D721Med (cell line): ENCODE data around the gene GRIP2.

Source experiments
- DNase-seq: peaks from one replicate; pipeline ENCODE4 v3.0.0; 2011; ENCODE audit warnings: low spot score; ENCODE audit not compliant: insufficient read length
- FAIRE-seq: peaks from 2 replicates; lab custom pipeline; 2011; peaks lifted over from hg19 to GRCh38; lab: Jason Lieb, UNC
- TF ChIP-seq, protein P1 (sequence below): IDR thresholded peaks from 2 replicates; pipeline ENCODE4 v1.5.1; 2012; ENCODE audit warnings: mild to moderate bottlenecking, control low read depth; ENCODE audit not compliant: insufficient read depth; ENCODE audit errors: missing control alignments

The GRIP2 gene

DNA sequence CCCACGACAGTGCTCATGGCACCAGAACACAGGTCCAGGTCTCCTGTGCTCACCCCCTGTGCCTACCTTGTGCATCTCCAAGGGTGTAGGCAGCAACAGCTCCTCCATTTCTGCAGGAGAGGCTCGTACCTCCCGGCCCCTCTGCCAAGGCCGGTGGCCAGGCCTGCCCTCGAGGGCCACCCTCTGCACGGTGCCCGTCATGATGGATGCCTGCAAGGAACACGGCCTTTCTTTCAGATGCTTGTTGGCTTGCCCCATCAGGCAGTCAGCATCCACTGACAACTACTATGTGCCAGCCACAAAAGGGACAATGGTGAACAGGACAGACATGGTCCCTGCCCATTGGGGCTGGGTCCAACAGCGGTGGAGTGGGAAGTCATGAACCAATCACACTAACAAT lies 43.8 kb downstream of the GRIP2 start:
- DNase-seq: no peak
- TF ChIP-seq, protein P1, sequence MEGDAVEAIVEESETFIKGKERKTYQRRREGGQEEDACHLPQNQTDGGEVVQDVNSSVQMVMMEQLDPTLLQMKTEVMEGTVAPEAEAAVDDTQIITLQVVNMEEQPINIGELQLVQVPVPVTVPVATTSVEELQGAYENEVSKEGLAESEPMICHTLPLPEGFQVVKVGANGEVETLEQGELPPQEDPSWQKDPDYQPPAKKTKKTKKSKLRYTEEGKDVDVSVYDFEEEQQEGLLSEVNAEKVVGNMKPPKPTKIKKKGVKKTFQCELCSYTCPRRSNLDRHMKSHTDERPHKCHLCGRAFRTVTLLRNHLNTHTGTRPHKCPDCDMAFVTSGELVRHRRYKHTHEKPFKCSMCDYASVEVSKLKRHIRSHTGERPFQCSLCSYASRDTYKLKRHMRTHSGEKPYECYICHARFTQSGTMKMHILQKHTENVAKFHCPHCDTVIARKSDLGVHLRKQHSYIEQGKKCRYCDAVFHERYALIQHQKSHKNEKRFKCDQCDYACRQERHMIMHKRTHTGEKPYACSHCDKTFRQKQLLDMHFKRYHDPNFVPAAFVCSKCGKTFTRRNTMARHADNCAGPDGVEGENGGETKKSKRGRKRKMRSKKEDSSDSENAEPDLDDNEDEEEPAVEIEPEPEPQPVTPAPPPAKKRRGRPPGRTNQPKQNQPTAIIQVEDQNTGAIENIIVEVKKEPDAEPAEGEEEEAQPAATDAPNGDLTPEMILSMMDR: no peak
- no peak for FAIRE-seq

GRCh38 chr3:14494973-14495300 lies 45.2 kb downstream of the GRIP2 start:
- no peak for DNase-seq

DNA sequence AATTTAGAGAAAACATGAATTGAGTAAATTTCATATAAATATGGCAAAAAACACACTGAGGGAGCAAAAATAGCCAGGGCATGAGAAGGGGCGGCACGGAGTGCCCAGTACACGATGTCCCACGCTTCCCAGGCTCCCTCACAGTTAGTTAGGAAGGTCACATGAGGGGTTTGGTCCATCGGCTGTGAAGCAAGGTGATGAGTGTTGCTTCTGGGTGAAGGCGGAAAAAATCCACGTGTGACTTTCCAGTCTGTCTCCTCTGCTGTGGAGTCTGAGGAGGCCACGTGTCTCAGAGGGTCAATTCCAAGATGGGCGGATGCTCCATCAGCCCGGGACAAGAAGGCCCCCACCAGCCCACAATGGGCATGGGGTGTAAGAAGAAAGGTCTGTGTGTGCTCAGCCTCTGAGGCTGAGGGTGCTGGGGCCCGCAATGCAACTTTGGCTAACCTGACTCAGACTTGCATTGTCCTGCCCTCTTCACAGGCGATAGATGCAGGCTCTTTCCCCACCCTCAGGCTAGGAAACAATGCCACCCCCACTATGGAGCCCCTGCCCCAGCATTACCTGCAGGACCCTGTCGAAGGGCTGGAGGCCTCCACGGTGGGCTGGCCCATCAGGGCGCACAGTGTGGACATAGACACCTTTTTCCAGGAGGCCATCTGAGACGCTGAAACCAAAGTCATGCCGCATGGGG lies 45.7 kb downstream of the GRIP2 start:
- TF ChIP-seq, protein P1: no peak
- DNase-seq (no peak), FAIRE-seq (no peak)

More at GRCh38 chr3:14494973-14495300, 45.2 kb downstream of the GRIP2 start:
- FAIRE-seq: no peak
- TF ChIP-seq, protein P1: no peak

- DNase-seq: no peak
- TF ChIP-seq, protein P1: no peak
- no peak for FAIRE-seq
Observed at GRCh38 chr3:14492948-14493881, 46.9 kb downstream of the GRIP2 start.

DNA sequence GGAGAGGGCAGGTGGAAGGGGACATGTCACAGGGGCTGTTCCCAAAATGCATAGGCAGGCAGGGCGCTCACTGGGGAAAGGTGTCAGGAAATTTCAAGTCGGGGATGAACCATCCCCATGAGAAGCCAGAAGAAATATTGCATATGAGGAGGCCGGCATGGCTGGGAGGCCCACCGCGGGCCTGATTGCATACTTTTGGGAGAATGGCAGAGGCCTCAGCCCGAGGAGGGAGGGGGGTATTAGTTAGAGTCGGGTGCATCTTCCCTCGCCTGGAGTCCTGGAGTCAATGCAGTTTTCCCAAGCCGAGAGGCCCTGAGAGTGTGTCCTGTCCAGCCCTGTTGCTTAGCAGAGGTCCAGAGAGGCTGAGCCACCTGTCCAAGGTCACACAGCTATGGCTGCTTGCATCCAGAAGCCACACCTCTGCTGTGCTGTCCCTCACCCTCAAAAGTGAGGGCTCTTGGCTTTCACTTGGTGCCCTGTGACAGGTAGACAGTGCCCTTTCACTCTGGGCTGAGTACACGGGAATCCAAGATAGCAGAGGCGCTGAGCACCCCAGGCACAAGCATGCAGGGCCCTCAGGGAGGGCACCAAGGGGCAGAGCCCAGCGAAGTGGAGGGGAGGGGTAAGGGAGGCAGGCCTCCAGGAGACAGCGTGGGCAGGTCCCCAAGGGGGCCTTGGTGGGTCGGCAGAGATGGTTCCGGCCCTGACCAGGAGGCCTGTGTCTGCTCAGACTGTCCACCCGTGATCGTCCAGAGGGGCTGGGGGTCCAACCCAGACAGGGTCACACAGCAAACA lies 48.5 kb downstream of the GRIP2 start:
- no peak for FAIRE-seq
- no peak for DNase-seq
- TF ChIP-seq, protein P1: no peak

- TF ChIP-seq, protein P1: no peak
- FAIRE-seq: no peak
- no peak for DNase-seq
Observed at GRCh38 chr3:14490831-14491230, 49.3 kb downstream of the GRIP2 start.
